Liver (tissue), 3 donors: Measurements from ENCODE around the gene GRIK1.

Experiments
- CTCF ChIP-seq: fragments of 150-350 bp; IDR thresholded peaks from 2 replicates; pipeline ENCODE4 v1.5.1; 2017; ENCODE audit warnings: improper control_type of control experiment, low read depth, low read length; ENCODE audit not compliant: missing input control
- EGR1 ChIP-seq, 2 donors: IDR thresholded peaks; 2 replicates each; pipeline ENCODE4 v1.6.1; 2016 to 2018; ENCODE audit warnings: antibody characterized with exemption in 2 of 2, low read depth in 2 of 2
- GABPA ChIP-seq, 2 donors: IDR thresholded peaks in 1 of 2; conservative IDR thresholded peaks in 1 of 2; 2 replicates each; pipeline ENCODE4 v1.6.1; 2016; ENCODE audit warnings: antibody characterized with exemption in 2 of 2, mild to moderate bottlenecking in 1 of 2, moderate library complexity in 1 of 2
- HNF4G ChIP-seq: IDR thresholded peaks from 2 replicates; pipeline ENCODE4 v1.6.1; 2016; ENCODE audit warnings: antibody characterized with exemption
- JUND ChIP-seq, 2 donors: IDR thresholded peaks; 2 replicates each; pipeline ENCODE4 v1.6.1; 2016; ENCODE audit warnings: antibody characterized with exemption in 2 of 2
- RAD21 ChIP-seq, 2 donors: IDR thresholded peaks; 2 replicates each; pipeline ENCODE4 v1.6.1; 2016; ENCODE audit warnings: antibody characterized with exemption in 2 of 2, mild to moderate bottlenecking in 2 of 2
- RXRA ChIP-seq, 2 donors: IDR thresholded peaks; 2 replicates each; pipeline ENCODE4 v1.6.1; 2017 to 2018; ENCODE audit warnings: antibody characterized with exemption in 2 of 2, mild to moderate bottlenecking in 1 of 2
- SP1 ChIP-seq: IDR thresholded peaks from 2 replicates; pipeline ENCODE4 v1.6.1; 2018; ENCODE audit warnings: antibody characterized with exemption, mild to moderate bottlenecking
- TAF1 ChIP-seq: conservative IDR thresholded peaks from 2 replicates; pipeline ENCODE4 v1.6.1; 2016; ENCODE audit warnings: antibody characterized with exemption, mild to moderate bottlenecking
- YY1 ChIP-seq: IDR thresholded peaks from 2 replicates; pipeline ENCODE4 v1.6.1; 2016; ENCODE audit warnings: antibody characterized with exemption, mild to moderate bottlenecking
- ZBTB33 ChIP-seq: IDR thresholded peaks from 2 replicates; pipeline ENCODE4 v1.6.1; 2016; ENCODE audit warnings: antibody characterized with exemption
- TF ChIP-seq, protein P1 (sequence below): IDR thresholded peaks from 2 replicates; pipeline ENCODE4 v1.6.1; 2016; ENCODE audit warnings: antibody characterized with exemption
- donor health status: healthy.
- donor health status: healthy.

- TF ChIP-seq CTCF (no peak), RAD21 (IDR thresholded peaks at IDR 0.05) (no peak), GABPA (IDR thresholded peaks at IDR 0.05 in 1 of 2, conservative IDR thresholded peaks at IDR 0.05 in 1 of 2) (no peak), EGR1 (IDR thresholded peaks at IDR 0.05; ENCODE audit: low read depth in 2 of 2) (no peak), TAF1 (no peak), ZBTB33 (no peak), YY1 (no peak), HNF4G (no peak), JUND (IDR thresholded peaks at IDR 0.05) (no peak), RXRA (IDR thresholded peaks at IDR 0.05) (no peak), SP1 (no peak)
- TF ChIP-seq, protein P1, sequence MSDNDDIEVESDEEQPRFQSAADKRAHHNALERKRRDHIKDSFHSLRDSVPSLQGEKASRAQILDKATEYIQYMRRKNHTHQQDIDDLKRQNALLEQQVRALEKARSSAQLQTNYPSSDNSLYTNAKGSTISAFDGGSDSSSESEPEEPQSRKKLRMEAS: no peak
Observed at GRCh38 chr21:29887313-29888009, 52.3 kb downstream of the GRIK1 start.
